ENCODE data around the gene ADAM33. TPM values are rescaled to one million over a fixed set of nuclear protein-coding genes. Genes with fewer than 3 reads are reported as not detected.

Gene ADAM33
- polyA plus RNA-seq, 1 experiment: 16.3 TPM

- Histone ChIP-seq H3K9me3 (ENCODE audit: control insufficient read depth, insufficient read depth, low read length) (no peaks in the 10 kb centered on the region), H3K27ac (ENCODE audit: low read depth, low read length) (no peak overlapping the region), H3K27me3 (ENCODE audit: control insufficient read depth, insufficient read depth, low read length) (no peaks in the 10 kb centered on the region), H3K4me3 (ENCODE audit: low read depth, low read length) (no peak overlapping the region)
- TF ChIP-seq CTCF (IDR thresholded peaks at IDR 0.05; ENCODE audit: low read depth, low read length): no peak
- ChIA-PET CTCF (no interaction called here), POLR2A (interaction anchor here (0.6 kb wide), 1 partner anchor 53 kb away, joined by 6 read pairs; no protein-coding TSS in a partner anchor)
- no peak for DNase-seq (ENCODE audit: low read depth, low spot score)
Measured at GRCh38 chr20:3647473-3647872, 34.3 kb downstream of the ADAM33 start.

GRCh38 chr20:3646651-3647050, 35.2 kb downstream of the ADAM33 start:
- no peak for DNase-seq (ENCODE audit: low read depth, low spot score)
- ChIA-PET CTCF (no interaction called here), POLR2A (no interaction called here)
- no peak overlapping the region for H3K27ac ChIP-seq (ENCODE audit: low read depth, low read length)
- no peak overlapping the region for H3K4me3 ChIP-seq (ENCODE audit: low read depth, low read length)
- no peaks in the 10 kb centered on the region for H3K27me3 ChIP-seq (ENCODE audit: control insufficient read depth, insufficient read depth, low read length)
- no peaks in the 10 kb centered on the region for H3K9me3 ChIP-seq (ENCODE audit: control insufficient read depth, insufficient read depth, low read length)
- no peak for TF ChIP-seq CTCF (IDR thresholded peaks at IDR 0.05; ENCODE audit: low read depth, low read length)

GRCh38 chr20:3646067-3646440, 35.8 kb downstream of the ADAM33 start:
- TF ChIP-seq CTCF (IDR thresholded peaks at IDR 0.05; ENCODE audit: low read depth, low read length): no peak
- CTCF ChIA-PET: no interaction called here
- Histone ChIP-seq H3K27ac (ENCODE audit: low read depth, low read length) (no peak overlapping the region), H3K4me3 (ENCODE audit: low read depth, low read length) (no peak overlapping the region), H3K9me3 (ENCODE audit: control insufficient read depth, insufficient read depth, low read length) (no peaks in the 10 kb centered on the region), H3K27me3 (ENCODE audit: control insufficient read depth, insufficient read depth, low read length) (no peaks in the 10 kb centered on the region)
- DNase-seq (ENCODE audit: low read depth, low spot score): no peak
- POLR2A ChIA-PET: no interaction called here

GRCh38 chr20:3645309-3646066, 36.3 kb downstream of the ADAM33 start:
- no peak for DNase-seq (ENCODE audit: low read depth, low spot score)
- ChIA-PET CTCF (no interaction called here), POLR2A (interaction anchor here (0.5 kb wide), 1 partner anchor 206 kb away, joined by 3 read pairs; no protein-coding TSS in a partner anchor)
- no peak for TF ChIP-seq CTCF (IDR thresholded peaks at IDR 0.05; ENCODE audit: low read depth, low read length)
- Histone ChIP-seq H3K4me3 (ENCODE audit: low read depth, low read length) (no peak overlapping the region), H3K27me3 (ENCODE audit: control insufficient read depth, insufficient read depth, low read length) (no peaks in the 10 kb centered on the region), H3K9me3 (ENCODE audit: control insufficient read depth, insufficient read depth, low read length) (no peaks in the 10 kb centered on the region), H3K27ac (ENCODE audit: low read depth, low read length) (no peak overlapping the region)

GRCh38 chr20:3640259-3640658, 41.6 kb downstream of the ADAM33 start:
- Histone ChIP-seq H3K9me3 (ENCODE audit: control insufficient read depth, insufficient read depth, low read length) (no peaks in the 10 kb centered on the region), H3K27me3 (ENCODE audit: control insufficient read depth, insufficient read depth, low read length) (no peaks in the 10 kb centered on the region), H3K27ac (ENCODE audit: low read depth, low read length) (no peak overlapping the region), H3K4me3 (ENCODE audit: low read depth, low read length) (no peak overlapping the region)
- no peak for DNase-seq (ENCODE audit: low read depth, low spot score)
- no peak for TF ChIP-seq CTCF (IDR thresholded peaks at IDR 0.05; ENCODE audit: low read depth, low read length)
- ChIA-PET CTCF (interaction anchor here (1.7 kb wide), 1 partner anchor 77 kb away, joined by 4 read pairs; no protein-coding TSS in a partner anchor), POLR2A (no interaction called here)
